Caco-2 (cell line): ENCODE data around the gene MBOAT1. TPM values are rescaled to one million over a fixed set of nuclear protein-coding genes. Genes with fewer than 3 reads are reported as not detected.

ENCODE experiments used
- BruUV-seq: library from RNA; stranded (reverse); fragments of 400-500 nt; replicated peaks from 2 replicates; lab custom pipeline; 2021; lab: Mats Ljungman, UMichigan
- CTCF ChIA-PET: fragments of 300-600 bp; sonication (Branson Sonifier 250); formaldehyde crosslinking; loops from one replicate; lab custom pipeline; 2022; ENCODE audit warnings: antibody characterized with exemption; lab: Charles Lee
- POLR2A ChIA-PET: fragments of 300-600 bp; sonication (Branson Sonifier 250); formaldehyde crosslinking; loops from one replicate; lab custom pipeline; 2022; ENCODE audit warnings: antibody characterized with exemption; lab: Charles Lee
- DNase-seq, 2 experiments: peaks; one replicate each; pipeline versions ENCODE4 v3.0.0 to v3.0.0-alpha.2; 2020 to 2022
- H3K27me3 ChIP-seq: replicated peaks from 2 replicates; pipeline ENCODE4 v1.6.0; 2011; ENCODE audit warnings: low read length; ENCODE audit not compliant: control insufficient read depth, insufficient read depth
- H3K36me3 ChIP-seq: 2 replicates; pipeline ENCODE4 v1.5.1; 2011; ENCODE audit warnings: low read length; ENCODE audit not compliant: control insufficient read depth, insufficient read depth
- H3K4me1 ChIP-seq: fragments of 250-450 bp; sonication (Bioruptor Pico); 2 replicates; pipeline ENCODE4 v1.5.1; 2020; ENCODE audit warnings: mild to moderate bottlenecking
- H3K4me3 ChIP-seq: 2 replicates; pipeline ENCODE4 v1.5.1; 2011; ENCODE audit warnings: low read depth, mild to moderate bottlenecking, control low read depth, low read length
- H3K9me3 ChIP-seq: fragments of 250-450 bp; sonication (Bioruptor Pico); 2 replicates; pipeline ENCODE4 v1.5.1; 2020; ENCODE audit warnings: mild to moderate bottlenecking, moderate library complexity
- H3K27ac Mint-ChIP-seq: one replicate; pipeline ENCODE4 v1.8.0; 2022; ENCODE audit warnings: mixed read lengths; ENCODE audit not compliant: unreplicated experiment
- H3K27me3 Mint-ChIP-seq: one replicate; pipeline ENCODE4 v1.8.0; 2022; ENCODE audit warnings: mixed read lengths; ENCODE audit not compliant: insufficient read depth, unreplicated experiment
- H3K36me3 Mint-ChIP-seq: one replicate; pipeline ENCODE4 v1.8.0; 2022; ENCODE audit warnings: mild to moderate bottlenecking, mixed read lengths; ENCODE audit not compliant: insufficient read depth, unreplicated experiment
- H3K4me1 Mint-ChIP-seq: one replicate; pipeline ENCODE4 v1.8.0; 2022; ENCODE audit warnings: low read depth, mixed read lengths; ENCODE audit not compliant: unreplicated experiment
- H3K4me3 Mint-ChIP-seq: one replicate; pipeline ENCODE4 v1.8.0; 2022; ENCODE audit warnings: mild to moderate bottlenecking, moderate library complexity, mixed read lengths; ENCODE audit not compliant: unreplicated experiment
- H3K9me3 Mint-ChIP-seq: one replicate; pipeline ENCODE4 v1.8.0; 2022; ENCODE audit warnings: mixed read lengths; ENCODE audit not compliant: unreplicated experiment
- CTCF ChIP-seq, 2 experiments: fragments of 200-600 bp in 1 of 2; IDR thresholded peaks; 1 replicate in 1 of 2; 2 replicates in 1 of 2; pipeline versions ENCODE4 v1.5.1 to v1.8.0; 2011 to 2022; ENCODE audit warnings: antibody characterized with exemption in 1 of 2, control low read depth in 1 of 2, inconsistent platforms in 1 of 2, low read depth in 1 of 2, low read length in 1 of 2, mild to moderate bottlenecking in 1 of 2, moderate library complexity in 1 of 2; ENCODE audit not compliant: insufficient read depth in 1 of 2, severe bottlenecking in 1 of 2, unreplicated experiment in 1 of 2
- intact Hi-C: fragments of 100-400 bp; cut with micrococcal nuclease; formaldehyde crosslinking; loops from one replicate; pipeline ENCODE4 v1.10.0; 2022; ENCODE audit not compliant: unreplicated experiment
- total RNA-seq: library from RNA; stranded (reverse); gene quantifications from 2 replicates; pipeline ENCODE4 v1.2.3, GENCODE V29; 2022

Gene MBOAT1
- total RNA-seq, 1 experiment from 2014 or later: 7.3 TPM

DNA sequence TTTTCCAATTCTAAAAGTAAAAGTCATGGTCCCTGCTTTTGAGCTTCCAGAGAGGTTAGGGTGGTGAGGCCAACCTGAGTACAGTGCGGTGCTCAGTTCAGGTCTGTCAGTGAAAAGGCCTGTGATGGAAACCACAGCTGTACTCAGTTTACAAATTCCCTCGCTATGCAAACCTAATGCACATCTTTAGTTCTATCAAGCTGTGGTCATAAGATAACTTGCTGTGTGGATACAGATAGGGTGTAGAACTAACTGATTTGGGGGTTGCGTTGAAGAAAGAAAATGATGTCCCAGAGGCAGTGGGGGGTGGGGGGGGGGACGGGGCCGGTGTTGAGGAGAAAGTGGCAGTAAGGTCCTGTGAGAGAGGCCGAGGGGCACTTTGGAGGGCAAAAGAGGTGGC is 22.8 kb upstream of the MBOAT1 start:
- Histone ChIP-seq H3K36me3 (no peaks in the 10 kb centered on the region), H3K4me3 (no peak overlapping the region), H3K4me1 (peaks cover 28% of the 10 kb centered on the region), H3K9me3 (no peaks in the 10 kb centered on the region), H3K27me3 (no peaks in the 10 kb centered on the region)
- POLR2A ChIA-PET: no interaction called here
- H3K27me3 Mint-ChIP-seq: no peaks in the 10 kb centered on the region
- TF ChIP-seq CTCF (IDR thresholded peaks at IDR 0.05; ENCODE audit: insufficient read depth in 1 of 2, low read depth in 1 of 2, low read length in 1 of 2, severe bottlenecking in 1 of 2, unreplicated experiment in 1 of 2): no peak
- BruUV-seq: no TSS peak
- no peak overlapping the region for H3K4me3 Mint-ChIP-seq
- intact Hi-C loops: no loop called here
- peak overlapping the region; percentile 45 for H3K27ac Mint-ChIP-seq
- no peaks in the 10 kb centered on the region for H3K9me3 Mint-ChIP-seq
- H3K4me1 Mint-ChIP-seq: peaks cover 7% of the 10 kb centered on the region
- no peak for DNase-seq
- CTCF ChIA-PET: no interaction called here
- H3K36me3 Mint-ChIP-seq: no peaks in the 10 kb centered on the region

DNA sequence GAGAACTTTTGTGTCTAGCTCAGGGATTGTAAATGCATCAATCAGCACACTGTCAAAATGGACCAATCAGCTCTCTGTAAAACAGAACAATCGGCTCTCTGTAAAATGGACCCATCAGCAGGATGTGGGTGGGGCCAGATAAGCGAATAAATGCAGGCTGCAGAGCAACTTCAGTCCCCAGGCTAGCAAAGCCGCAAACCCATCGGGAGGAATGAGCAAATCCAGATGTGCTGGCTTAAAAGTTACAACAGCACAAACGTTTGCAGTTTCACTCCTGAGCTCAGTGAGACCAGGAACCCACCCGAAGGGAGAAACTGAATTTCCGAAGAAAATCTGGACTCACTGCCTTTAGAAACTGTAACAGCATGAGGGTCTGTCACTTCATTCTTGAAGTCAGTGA is 21.9 kb upstream of the MBOAT1 start:
- no peaks in the 10 kb centered on the region for H3K27me3 Mint-ChIP-seq
- intact Hi-C loops: no loop called here
- H3K4me3 ChIP-seq: no peak overlapping the region
- no peak for DNase-seq
- peaks cover 28% of the 10 kb centered on the region for H3K4me1 ChIP-seq
- no peaks in the 10 kb centered on the region for H3K27me3 ChIP-seq
- no peaks in the 10 kb centered on the region for H3K9me3 Mint-ChIP-seq
- H3K36me3 ChIP-seq: no peaks in the 10 kb centered on the region
- no peaks in the 10 kb centered on the region for H3K36me3 Mint-ChIP-seq
- ChIA-PET POLR2A (no interaction called here), CTCF (interaction anchor here (1.1 kb wide), 1 partner anchor 107 kb away, joined by 3 read pairs; no protein-coding TSS in a partner anchor)
- H3K4me3 Mint-ChIP-seq: no peak overlapping the region
- TF ChIP-seq CTCF (IDR thresholded peaks at IDR 0.05; ENCODE audit: insufficient read depth in 1 of 2, low read depth in 1 of 2, low read length in 1 of 2, severe bottlenecking in 1 of 2, unreplicated experiment in 1 of 2): no peak
- no TSS peak for BruUV-seq
- H3K27ac Mint-ChIP-seq: no peak overlapping the region
- H3K4me1 Mint-ChIP-seq: peaks cover 7% of the 10 kb centered on the region
- H3K9me3 ChIP-seq: no peaks in the 10 kb centered on the region

DNA sequence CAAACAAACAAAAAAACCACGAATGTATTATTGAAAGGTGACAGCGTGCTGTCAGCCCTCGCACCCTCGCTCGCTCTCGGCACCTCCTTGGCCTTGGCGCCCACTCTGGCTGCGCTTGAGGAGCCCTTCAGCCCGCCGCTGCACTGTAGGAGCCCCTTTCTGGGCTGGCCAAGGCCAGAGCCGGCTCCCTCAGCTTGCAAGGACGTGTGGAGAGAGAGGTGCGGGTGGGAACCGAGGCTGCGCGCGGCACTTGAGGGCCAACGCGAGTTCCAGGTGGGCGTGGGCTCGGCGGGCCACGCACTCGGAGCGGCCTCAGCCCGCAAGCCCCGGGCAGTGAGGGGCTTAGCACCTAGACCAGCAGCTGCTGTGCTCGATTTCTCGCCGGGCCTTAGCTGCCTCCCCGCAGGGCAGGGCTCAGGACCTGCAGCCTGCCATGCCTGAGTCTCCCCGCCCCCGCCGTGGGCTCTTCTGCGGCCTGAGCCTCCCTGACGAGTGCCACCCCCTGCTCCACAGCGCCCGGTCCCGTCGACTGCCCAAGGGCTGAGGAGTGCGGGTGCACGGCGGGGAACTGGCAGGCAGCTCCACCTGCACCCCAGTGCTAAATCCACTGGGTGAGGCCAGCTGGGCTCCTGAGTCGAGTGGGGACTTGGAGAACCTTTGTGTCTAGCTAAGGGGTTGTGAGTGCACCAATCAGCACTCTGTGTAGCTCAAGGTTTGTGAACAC is 20.9 kb upstream of the MBOAT1 start:
- H3K4me3 Mint-ChIP-seq: no peak overlapping the region
- H3K9me3 Mint-ChIP-seq: no peaks in the 10 kb centered on the region
- Histone ChIP-seq H3K4me3 (no peak overlapping the region), H3K27me3 (no peaks in the 10 kb centered on the region), H3K36me3 (no peaks in the 10 kb centered on the region), H3K9me3 (no peaks in the 10 kb centered on the region), H3K4me1 (peaks cover 22% of the 10 kb centered on the region)
- DNase-seq: no peak
- no peaks in the 10 kb centered on the region for H3K27me3 Mint-ChIP-seq
- intact Hi-C loops: no loop called here
- no peaks in the 10 kb centered on the region for H3K36me3 Mint-ChIP-seq
- no peak for TF ChIP-seq CTCF (IDR thresholded peaks at IDR 0.05; ENCODE audit: insufficient read depth in 1 of 2, low read depth in 1 of 2, low read length in 1 of 2, severe bottlenecking in 1 of 2, unreplicated experiment in 1 of 2)
- peaks cover 7% of the 10 kb centered on the region for H3K4me1 Mint-ChIP-seq
- H3K27ac Mint-ChIP-seq: no peak overlapping the region
- CTCF ChIA-PET: interaction anchor here (1.1 kb wide), 1 partner anchor 106 kb away, joined by 3 read pairs; no protein-coding TSS in a partner anchor
- no TSS peak for BruUV-seq
- POLR2A ChIA-PET: no interaction called here
